Stimulated activated CD4-positive, alpha-beta T cell treated with anti-CD3 and anti-CD28 coated beads, Interleukin-4, amount 100 ng/mL, for 24 hours (primary cell): ENCODE data around the gene OAF.

Experiments
- DNase-seq: peaks from one replicate; pipeline ENCODE4 v3.0.0-alpha.2; 2020

The OAF gene

DNA sequence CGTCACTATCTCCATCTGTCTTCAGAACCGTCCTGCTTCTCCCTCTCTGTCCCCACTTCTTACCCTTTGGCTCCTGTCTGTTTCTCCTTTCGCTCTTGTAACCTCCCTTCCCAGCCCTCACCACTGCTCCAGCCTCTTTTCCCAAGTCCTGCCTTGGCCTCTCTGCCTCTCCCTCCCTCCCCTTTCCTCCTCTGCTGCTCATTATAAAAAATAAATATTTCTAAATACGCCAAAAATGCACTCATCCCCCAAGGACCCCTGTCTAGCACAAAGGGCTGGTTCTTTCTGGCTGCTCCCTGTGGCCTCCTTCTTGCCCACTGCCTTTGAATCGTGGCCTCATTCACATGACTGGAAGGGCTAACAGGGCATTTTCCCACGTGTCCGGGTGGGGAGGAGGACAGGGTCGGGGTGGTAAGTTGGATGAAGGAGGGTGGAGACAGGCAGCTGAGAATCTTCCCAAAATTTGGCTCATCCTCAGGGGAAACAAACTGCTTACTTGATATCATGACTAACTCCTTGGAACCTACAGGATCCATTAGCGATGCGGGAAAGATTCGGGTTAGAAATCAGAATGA, 26.4 kb upstream of the OAF start:
- no peak for DNase-seq

DNA sequence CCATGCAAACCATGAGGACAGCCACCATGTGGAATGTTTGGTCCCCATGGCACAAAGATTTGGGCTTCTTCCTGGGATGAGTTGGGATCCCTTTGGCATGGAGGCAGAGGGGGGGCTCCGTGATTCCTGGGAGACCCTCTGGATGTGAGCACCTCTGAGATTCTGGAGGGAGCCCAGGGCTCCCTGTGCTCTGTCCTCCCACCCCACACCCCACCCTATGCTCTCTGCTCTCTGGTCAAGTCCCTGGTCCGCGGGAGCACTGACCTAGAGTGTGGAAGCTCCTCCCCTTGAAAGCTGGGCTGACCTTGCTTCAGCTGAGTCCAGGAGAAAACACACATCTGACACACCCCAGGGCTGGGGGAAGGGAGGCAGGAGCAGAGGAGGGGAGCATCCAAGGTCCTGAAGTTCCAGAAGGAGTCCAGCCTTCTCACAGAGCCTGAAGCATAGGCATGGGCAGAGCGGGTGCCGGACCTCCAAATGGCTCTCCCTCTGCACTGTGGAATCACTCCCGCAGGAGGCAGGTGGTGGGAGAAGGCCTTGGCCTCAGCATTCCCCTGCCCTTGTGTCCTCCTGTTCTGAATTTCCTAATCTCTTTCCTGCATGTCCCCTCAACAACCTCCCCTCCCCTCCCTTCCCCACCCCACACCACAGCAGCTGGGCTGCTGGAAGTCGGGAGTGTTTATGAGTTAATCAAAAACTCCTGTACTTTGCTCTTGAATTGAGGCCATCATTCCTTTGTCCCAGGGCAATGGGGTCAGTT, 25.7 kb upstream of the OAF start:
- DNase-seq: no peak

DNA sequence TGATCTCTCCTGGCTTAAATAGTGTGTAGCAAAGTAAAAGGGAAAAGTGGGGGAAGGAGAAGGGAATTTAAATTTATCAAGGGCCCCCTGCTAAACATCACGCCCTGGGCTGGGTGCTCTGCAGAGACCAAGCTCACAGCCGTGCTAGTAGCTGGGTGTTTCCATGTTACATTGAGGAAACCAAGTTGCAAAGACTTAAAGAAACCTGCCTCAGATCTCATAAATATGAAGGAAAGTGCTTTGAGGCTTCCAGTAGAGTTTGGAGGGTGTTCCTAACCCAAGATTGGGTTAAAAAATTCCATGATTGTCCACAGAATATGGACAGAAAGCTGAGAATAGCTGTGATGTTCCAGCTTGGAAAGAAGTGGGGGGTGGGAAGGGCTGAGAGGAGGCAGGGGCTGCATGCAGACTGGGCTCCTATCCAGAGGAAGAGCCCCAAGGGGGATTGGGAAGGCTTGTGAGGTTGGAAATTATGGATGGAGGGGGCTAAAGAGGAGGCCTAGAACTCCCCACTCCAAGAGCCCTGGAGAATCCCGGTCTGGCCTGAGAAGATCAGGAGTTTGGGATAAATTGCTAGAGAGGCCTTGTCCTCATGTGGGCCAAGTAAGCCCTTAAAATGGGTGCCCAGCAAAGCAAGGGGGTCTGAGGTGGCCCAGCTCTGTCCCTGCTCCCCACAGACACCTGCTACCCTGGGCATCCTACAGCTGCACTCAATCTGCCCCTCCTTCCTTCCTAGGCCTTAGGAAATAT, 25.0 kb upstream of the OAF start:
- no peak for DNase-seq

DNA sequence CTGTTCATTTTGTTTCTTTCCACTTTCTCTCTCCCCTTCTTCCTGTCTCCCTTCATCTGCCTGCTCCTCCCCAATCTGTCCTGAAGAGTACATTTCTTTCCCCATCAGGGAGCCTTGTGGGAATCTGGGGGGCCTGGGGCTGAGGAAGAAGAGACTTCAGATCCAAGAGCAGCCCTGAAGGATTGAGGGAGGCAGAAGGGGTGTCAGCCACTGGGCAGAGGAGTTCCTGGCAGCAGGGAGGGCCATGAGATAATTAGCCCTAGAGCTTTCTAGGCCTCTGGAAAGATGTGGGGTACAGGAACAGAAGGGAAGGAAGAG, 24.4 kb upstream of the OAF start:
- DNase-seq: no peak

DNA sequence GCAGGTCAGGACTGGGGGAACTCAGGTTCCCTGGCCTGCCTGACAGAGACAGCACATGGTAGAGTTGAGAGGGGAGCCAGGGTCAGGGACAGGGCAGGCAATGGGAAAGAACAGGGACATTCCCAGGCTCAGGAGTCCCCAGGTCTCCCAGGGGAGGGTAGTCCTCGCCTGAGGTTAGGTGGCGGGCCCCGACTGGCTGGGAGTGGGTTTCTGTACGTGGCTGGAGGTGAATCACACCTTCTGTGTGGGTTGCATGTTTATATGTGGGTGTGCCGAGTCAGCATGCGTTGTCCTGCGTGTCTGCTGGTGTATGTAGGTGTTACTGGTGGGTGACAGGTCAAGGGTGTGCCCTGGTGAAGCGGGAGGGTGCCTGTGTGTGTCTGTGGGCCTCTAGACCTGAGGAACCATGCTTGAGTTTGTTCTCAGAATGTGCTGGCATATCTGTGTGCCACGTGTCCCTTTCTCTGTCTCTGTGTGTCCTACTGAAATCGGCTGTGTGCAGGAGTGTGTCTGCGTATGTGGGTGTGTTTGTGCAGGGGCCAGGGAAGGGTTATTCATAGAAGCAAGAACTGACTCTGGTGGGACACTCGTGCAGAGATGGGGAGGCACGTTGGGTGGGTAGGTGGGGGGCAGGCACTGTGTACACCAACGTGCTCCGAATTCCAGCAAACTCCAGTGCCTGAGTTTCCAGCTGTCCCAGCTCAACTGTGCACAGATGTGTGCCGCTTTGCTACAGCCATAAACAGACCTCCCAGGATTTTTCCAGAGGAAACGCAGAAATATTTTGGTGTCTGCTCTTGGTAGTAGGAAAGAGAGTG, 23.8 kb upstream of the OAF start:
- no peak for DNase-seq

DNA sequence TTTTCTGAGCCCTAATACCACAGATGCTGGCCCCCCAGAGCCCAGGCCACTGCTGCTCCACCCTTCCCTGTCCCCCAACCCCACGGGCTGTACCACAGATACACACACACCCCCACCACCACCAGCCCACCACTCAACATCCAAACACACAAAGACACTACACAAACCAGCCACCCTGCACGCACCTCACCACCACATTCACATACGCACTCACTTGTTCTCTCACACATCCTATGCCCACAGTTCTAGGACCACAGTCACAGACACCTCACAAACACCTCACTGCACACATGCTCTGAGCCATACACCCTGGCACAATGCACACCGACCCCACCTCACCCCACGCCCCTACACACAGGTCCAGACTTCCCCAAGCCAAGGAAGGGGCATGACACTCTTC, 22.5 kb upstream of the OAF start:
- DNase-seq: no peak

DNA sequence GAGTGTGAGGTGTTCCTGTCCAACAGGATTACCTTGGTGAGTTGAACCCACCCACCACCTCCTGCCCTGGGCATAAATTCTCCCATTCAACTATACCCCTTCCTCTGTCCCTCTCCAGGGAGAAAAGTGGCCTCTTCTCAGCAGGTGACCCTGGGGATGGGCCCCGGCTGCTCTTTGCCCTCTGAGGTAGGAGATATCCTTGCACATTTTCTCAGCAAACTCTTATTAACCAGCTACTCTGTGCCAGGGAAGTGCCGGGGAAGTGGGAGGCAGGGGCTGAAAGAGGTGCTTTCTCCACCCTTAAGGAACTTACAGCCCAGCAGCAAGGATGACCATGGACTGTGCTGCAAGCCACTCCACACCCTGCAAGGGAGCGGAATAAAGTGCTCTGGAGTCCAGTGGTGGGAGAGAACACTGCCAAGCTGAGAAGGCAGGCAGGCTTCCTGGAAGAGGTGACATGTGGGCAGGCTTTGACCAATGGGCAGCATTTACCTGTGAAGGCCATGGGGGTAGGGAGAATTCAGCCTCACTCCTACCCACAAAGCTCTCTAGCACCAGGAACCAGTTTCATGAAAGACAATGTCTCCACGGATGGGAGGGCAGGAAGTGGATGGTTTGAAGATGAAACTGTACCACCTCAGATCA, 21.9 kb upstream of the OAF start:
- no peak for DNase-seq

DNA sequence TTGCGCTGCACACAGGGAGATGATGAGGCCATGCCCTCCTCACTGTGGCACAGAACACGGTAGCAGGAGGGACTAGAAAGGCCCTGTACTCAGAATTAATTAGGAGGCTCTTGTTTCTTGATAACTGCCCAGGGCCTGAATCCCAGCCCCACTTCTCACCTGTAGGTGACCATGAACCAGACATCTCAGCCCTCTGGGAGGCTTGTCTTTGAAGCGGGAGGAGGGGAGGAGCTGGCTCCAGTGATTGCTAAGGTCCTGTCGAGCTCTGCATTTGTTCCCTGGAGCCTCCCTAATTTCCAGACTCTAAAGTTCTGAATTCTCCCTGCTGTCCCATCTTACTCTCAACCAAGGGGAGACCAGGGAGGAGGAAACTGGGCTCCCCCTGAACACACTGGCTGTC, 19.8 kb upstream of the OAF start:
- no peak for DNase-seq

DNA sequence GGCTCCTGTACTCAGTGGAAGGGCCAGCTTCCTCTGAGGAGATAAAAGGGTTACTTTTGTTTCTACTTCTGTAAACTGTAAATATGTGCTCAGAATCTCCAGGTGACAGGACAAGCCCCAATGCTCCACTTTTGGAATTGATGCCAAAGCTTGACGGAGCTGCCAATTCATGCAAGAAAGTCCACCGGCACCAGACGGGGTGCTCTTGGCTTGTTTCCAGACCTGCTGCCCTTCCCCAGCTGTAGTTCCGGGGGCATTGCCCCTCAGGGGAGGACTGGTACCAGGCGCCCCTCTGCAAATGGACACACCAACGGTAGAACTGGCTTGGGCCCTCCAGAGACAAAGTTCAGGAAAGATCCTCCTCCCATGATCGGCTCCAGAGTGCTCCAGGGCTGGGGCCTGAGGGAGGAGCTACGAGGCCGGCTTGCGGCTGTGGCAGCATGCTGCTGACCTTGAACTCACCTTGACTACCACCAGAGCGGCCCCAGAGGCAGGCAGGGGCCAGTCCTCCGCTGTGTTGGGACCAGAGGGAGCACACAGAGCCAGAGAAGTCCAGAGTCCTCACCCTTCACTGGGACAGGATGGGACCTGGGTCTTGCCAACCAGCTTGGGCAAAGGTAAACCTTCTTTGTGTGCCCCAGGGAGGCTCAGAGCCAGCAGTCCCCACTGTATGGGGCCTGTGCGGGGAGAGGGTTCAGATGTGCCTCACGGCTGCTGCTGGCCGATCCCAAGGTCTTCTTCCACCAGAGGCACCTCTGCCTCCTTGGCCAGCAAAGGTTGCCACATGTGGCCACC, 17.8 kb upstream of the OAF start:
- DNase-seq: no peak

DNA sequence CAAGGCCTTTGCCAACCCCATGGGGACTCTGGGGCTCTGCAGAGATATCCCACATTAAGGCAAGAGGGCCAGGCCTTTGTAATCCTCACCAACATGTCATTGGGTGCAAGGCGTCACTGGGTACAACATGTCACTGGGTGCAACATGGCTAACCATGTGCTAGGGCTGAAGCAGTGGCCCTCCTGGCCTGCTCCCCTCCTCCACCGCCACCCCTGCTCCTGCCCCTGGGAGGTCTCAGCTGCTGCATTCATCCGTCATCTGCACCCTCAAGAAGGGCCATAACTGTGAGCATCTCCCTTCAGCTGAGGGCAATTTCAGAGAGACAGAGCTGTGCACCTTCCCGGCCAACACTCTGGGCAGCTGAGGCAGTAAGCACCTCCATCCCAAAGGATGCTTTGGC, 16.7 kb upstream of the OAF start:
- no peak for DNase-seq

DNA sequence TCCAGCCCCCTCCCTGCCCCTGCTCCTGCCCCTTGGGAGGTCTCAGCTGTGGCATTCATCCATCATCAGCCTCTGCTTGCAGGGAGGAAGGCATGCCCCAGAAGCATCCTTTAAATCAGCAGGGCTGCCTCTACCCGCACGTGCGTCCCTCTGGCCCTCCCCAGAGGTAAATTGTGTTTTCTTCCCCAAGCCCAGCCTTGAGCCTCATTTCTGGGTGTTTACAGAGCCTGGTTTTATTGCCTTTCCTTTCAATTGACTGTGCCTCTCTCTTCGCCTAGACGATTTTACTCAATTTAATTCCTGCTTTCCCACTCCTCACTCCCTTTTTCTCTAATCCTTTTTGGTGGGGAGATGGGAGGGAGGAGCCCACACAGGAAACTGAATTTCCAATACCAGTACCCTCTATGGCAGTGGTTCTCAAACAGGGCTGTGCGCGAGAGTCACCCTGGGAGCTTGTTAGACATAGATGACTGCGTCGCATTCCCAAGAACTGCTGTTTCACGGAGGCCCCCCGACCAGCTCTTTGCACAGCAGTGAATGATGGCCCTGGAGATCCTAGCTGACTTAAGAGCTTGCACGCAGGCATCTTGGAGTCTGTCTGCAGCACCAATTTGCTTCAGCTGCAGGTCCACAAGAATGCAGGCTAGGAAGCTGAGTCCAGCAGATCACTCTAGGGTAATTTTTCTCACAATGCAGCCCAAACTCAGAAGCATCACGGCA, 15.1 kb upstream of the OAF start:
- DNase-seq: no peak

DNA sequence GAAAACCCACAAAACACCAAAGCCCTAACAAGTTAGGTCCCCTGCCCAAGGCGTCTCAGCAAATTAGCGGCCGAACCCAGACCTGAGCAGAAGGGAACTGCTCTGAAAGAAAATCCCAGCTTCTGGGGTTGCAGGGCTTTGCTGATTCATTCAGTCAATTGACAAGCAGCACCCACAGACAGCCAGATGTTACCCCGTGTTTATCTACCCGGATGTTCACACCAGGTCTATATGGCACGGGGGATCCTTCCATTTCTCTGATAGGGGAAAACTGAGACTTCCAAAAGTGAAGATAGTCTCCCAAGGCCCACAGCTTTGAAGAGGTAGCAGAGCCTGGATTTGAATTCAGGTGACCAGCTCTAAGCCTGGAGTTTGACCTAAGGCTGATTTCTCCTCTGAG, 14.0 kb upstream of the OAF start:
- no peak for DNase-seq

DNA sequence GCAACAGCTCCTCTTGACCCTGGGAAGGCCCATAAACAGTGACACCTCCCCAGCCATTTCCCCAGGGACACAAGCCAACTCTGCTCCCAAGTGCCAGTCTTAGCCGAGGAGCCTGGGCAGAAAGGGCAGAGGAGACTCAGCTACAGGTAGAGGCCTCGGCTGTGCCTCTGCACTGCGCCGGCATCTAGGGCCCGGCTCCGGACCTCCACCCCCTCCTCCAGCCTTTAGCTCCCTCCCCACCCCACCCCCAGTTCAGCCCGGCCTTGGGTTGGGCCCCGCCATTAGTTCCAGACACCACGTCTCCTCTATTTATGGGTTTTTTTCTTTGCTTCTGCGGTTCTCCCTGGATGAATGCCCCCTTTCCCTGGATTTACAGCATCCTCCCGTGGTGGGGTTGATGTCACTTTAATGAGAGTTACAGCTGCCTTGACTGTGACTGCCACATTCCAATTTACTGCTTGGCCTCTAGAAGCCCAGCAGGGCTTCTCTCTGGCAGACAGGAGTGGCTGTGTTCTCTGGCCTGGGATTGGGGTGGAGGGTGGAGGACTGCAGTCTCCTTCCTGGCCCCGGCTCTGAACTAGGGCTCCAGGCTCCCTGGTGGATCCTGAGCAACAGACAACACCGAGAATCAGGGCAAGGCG, 13.5 kb upstream of the OAF start:
- DNase-seq: no peak

DNA sequence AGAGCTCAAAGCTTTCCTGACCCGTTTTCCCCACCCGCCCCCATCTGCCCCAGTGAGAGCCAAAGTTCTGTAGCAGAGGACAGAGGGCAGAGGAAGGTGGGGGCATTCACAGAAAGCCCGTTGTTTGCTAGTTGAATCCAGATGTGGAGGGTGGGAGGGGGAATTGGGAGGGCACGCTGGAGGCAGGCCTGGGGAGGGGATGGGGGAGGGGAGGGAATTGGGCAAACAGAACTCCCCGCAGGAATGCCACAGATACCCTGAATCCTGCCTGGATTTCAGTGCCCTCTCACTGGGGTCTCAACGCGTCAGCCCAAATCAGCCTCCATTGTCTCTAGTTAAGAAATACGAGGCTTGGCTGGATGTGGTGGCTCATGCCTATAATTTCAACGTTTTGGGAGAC, 12.9 kb upstream of the OAF start:
- no peak for DNase-seq

DNA sequence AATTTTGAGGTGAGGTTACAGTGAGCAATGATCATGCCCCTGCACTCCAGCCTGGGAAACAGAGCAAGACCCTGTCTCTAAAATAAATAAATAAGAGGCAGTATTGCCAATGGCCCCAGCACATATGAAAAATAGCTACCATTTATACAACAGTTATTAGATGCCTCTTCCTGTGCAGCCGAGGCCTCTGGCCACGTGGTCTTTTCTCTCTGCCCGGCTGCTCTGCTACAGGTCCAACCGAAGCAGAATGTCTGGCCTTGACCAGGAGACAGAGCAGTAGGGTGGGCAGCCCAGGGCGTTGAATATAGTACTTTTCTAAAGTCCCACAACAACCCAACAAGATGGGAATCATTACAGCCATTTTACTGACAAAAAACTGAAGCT, 12.4 kb upstream of the OAF start:
- no peak for DNase-seq

DNA sequence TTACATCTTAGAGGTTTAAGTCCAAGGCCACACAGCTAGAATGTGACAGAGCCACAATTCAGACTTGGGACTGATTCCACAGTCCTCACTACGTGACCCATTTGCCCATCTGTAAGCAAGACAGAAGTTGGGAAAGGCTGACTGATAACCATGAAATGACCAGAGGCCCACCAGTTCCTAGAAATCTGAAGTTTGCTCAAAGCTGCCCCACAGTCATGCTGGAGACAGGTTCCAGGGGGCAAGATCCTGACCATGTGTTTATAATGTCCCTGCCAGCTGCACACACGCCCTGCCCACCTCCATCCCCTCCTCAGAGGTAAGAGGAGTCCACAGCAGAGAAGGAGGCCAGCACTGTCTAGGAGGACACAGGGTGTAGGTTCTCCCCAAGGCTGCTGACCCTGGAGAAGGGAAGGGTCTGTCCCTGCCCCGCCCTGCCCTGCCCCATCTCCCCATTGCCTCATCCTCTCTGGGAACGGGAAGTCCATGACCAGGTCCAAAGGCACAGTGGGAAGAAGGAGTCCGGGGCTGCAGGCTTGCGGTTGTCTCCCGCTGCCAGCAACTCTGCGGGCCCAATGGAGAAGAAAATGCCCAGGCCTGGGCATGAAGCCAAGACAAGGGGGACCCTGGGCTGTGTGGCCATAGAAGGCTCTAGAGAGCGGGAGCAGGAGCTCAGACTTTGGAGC, 11.9 kb upstream of the OAF start:
- no peak for DNase-seq

DNA sequence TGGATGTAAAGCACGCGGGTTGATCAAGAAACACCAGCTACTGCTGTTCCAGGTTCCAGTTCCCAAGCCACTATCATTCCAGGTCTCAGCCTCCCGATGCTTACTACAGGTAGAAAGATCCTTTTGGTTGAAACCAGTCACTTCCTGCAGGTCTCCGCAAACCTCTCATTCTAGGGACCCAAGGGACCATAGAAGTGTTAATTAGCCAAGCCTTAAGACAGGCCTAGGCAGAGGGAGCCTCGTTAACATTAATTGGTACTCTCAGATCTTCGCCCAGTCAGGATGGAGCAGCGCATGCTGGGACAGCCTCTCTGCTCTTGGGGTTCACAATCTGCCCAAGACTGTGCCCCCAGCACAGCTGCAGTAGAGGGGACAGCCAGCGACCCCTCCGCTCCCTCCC, 11.2 kb upstream of the OAF start:
- DNase-seq: no peak

DNA sequence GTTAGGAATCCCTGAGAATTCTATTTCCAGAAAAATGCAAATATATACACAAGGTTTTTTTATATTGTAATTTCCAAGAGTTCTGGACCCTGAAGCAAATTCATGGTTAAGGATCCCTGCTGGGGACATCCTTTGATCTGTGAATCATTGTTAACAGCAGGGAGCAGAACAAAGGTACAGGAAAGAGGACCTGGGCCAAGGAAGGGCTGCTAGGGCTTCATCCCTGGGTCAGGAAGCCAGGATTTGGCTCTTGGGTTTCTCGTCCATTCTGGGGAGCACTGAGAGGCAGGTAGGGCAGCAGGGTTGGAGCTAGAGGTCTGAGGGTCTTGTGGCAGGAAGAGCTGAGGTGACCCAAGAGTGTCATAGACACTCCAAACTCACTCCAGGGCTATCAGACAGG, 10.2 kb upstream of the OAF start:
- no peak for DNase-seq

DNA sequence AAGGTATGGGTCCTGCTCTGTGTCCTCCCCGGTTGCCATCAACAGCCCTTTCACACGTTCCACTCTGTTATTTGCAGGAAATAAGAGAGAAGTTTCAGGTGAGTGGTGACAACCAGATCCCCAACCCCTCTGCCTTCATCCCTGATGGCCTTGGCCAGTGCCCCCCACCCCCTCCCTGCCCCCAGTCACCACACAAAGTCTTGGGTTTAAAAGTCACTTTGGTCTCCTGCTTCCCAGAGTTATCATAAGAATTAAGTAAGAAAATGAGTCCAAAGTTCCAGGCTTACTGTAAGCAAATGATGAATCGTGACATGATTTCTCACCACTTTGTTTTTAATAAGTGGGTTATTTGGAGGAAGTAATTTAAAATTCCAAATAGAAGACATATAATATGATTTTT, 9.2 kb upstream of the OAF start:
- no peak for DNase-seq

DNA sequence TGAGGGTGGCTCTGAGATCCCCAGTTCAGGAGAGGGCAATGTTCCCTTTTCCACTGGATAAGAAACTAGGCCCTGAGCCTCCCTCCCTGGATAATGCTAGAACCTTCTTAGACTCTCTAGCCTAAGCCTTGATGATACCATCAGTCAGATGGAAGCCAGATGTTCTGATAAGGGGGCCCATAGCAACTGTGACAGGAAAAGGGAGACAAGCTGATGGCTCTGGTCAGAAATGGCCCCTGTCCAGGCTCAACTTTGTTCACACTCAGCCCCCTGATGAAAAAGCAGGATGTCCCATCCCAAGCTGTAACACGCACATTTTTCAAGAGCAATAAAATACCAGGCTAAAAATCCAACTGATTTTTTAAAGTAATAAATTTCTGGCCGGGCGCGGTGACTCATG, 7.2 kb upstream of the OAF start:
- no peak for DNase-seq
